NK-92 (cell line): ENCODE results near the gene APELA.
"Not testable (repeated sequence)": the region's sequence is repeated elsewhere in the genome, so short reads cannot be mapped to it uniquely, and the experiment has no call there.

Source experiments
- DNase-seq: peaks from one replicate; lab custom pipeline; 2025; ENCODE audit not compliant: unreplicated experiment; lab: John Stamatoyannopoulos, UW

APELA gene

DNA sequence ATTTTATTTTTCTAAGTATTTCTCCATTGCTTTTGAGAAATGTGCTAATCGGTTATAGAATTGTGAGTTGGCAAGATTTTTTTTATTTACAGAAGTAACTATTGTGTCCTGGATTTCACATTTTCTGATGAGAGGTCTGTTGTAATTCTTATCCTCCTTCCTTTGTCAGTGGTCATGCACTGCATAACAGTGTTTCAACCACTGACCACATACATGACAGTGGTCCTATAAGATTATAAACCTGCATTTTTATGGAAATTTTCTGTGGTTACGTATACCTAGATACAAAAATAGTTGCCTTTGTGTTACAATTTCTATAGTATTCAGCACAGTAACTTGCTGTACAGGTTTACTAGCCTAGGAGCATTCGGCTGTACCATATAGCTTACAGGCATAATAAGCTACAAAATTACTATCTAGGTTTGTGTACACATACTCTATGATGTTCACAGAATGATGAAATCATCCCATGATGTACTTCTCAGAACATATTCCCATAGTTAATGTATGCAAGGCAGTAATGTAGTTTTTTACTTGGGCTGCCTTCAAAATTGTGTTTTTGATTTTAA lies 47.8 kb downstream of the APELA start:
- no peak for DNase-seq

DNA sequence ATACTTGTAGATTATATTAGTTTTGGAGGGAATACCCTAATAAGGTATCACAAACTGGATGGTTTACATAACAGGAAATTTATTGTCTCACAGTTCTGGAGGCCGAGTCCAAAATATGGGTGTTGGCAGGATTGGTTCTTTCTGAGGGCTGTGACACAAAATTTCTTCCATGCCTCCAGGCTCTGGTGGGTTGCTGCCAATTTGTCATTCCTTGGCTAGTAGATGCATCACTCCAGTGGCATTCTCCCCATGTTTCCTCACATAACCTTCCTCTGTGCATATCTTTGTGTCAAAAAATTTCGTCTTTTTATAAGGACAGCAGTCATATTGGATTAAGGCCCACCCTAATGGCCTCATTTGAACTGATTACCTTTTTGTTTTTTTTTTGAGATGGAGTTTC lies 49.3 kb downstream of the APELA start:
- DNase-seq = no peak

DNA sequence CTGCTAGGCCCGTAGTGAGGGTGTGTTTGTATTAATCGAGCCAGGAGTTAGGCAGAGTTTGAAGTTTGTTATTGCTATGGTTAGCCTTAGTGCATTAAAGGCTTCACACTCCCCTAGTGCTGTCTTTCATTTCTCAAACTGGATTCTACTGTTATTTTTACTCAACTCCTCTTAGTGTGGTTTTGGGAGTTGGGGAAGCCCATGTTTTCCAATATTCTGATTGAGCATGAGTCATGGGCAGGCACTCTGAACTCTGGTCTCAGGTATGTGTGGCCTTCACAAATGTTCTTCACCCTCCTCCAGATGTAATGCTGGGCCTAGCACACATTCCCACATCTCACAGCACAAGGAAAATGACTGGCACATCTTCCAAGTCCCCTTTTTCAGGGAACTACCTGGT lies 50.1 kb downstream of the APELA start:
- DNase-seq = not testable (repeated sequence)

DNA sequence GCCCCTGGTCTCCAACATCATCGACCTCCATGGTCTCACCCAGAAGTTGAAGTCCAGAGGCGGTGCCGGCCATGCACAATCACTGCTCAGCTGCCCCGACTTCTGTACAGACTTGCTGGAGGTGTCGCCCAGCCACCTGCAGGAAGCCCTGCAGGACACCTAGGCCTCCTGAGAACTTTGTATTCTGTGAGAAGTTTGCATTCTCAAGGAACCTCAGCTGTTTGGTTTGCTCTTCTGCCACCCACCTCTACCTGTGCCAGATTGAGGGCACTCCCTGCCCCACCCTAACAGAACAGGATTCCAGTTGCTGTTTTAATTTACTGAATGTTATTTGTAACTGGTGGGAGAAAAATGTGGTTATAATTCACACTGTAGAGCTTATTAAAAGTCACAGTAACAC lies 53.7 kb downstream of the APELA start:
- DNase-seq = no peak

DNA sequence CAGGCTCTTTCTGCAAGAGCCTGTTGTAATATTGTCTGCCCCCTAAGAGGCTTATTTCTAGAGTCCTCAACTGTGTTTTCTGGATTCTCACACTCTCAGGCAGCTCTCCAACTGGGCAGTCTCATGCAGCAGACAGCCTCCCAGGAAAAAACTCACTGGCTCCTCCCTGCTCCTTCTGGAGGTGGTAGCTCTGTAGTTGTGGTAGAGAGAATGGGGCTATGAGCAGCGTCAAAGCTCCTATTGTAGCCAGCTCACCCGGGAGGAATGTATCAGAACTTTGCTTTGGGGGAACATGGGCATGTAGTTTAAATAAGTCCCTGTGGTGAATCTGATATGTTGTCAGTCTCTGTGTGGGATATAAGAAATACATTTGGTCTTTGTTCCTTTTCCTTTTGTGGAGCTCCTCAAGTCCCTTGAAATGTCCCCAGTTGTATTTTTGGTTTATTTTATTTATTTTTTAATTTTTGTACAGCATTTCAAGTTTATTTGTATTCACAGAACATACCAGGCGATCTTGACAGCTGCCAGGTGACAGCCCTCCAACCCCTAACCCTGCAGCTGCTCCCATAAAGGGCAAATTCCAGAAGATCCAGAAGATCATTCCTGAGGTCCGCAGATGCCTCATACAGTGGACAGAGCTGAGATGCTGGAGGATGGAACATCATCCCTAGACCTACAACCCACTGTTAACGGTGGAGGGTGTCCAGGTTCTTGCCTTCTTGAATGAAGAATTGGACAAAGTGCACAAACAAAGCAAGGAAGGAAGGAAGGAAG lies 54.8 kb downstream of the APELA start:
- DNase-seq = no peak

DNA sequence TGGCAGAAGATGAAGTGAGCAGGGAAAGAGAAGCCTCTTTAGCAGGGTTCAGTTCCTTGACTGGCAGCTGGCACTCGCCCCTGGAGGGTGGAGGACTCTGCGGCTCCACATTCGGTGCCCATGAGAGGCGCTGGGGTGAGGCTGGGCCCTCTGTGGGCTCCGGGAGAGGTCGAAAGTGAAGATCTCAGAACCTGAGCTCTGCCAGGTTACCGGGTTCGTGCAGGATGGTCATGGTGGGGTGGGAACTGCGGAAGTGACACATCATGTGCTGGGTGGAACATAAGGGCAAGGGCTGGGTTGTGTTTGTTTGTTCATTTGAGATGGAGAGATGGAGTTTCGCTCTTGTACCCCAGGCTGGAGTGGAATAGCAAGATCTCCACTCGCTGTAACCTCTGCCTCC lies 56.3 kb downstream of the APELA start:
- no peak for DNase-seq

DNA sequence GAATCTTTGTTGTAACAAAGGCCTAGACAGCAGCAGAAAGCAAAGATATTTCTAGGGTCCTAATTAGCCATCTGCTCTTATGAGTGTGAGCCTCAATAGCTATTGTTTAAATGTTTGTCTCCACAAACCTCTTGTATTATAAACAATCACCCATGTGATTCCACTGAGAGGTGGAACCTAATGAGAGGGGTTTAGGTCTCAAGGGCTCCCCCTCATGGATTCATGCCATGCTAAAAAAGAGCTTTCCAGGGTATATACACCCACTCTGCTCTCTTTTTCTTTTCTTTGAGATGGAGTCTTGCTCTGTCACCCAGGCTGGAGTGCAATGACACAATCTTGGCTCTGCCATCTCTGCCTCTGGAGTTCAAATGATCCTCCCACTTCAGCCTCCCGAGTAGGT lies 58.4 kb downstream of the APELA start:
- DNase-seq = no peak

DNA sequence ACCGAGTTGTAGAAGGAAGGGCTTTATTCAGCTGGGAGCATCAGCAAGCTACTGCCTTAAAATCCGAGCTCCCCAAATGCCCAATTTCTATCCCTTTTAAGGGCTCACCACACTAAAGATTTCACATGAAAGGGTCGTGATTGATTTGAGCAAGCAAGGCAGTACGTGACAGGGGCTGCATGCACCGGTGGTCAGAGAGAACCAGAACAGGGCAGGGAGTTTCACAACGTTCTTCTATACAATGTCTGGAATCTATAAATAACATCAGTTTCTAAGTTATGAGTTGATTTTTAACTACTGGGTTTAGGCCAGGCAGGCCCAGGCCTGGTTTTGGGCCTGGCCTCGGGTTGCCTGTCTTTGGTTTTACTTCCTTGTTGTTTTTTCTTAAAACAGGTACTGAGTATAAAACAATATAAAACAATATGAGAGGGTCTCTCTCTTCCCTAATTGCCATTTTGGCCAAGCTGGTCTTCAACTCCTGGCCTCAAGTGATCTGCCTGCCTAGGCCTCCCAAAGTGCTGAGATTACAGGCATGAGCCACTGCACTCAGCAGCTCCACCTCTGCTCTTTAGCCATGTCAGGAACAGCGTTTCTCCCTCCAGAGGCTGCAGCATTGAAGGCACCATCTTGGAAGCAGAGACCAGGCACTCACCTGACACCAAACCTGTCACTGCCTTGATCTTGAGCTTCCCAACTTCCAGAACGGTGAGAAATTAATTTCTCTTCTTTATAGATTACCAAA lies 59.1 kb downstream of the APELA start:
- not testable (repeated sequence) for DNase-seq

DNA sequence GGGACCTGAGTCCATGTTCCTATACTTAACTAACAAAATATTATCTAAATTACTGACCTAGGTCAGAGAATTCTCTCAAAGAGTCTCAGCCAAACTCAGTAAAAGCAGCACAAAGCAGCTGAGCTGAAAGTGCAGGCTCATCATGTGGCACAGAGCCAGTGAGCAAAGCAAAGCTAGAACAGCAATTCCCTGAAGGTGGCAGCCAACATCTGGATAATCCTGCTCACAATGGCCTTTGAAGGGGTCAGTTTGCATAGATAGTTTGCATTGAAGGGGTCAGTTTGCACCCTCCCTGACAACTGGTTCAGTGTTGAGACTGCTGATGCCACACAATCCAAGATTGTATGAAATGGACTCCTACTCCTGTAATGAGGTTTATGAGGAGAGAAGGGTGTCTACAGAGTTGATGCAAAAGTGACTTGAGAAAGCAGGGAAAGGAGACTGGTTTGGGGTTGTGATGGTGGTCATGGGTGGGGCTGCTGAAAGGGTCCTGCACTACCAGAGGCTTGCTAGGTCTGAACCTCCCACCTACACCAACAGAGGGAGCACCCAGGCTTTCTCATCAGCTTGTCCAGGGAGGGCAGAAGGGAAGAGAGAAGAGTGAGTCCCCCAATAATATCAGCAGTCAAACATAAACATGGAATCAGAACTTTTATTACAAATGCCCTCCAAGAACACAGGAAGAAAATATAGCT lies 60.7 kb downstream of the APELA start:
- no peak for DNase-seq

DNA sequence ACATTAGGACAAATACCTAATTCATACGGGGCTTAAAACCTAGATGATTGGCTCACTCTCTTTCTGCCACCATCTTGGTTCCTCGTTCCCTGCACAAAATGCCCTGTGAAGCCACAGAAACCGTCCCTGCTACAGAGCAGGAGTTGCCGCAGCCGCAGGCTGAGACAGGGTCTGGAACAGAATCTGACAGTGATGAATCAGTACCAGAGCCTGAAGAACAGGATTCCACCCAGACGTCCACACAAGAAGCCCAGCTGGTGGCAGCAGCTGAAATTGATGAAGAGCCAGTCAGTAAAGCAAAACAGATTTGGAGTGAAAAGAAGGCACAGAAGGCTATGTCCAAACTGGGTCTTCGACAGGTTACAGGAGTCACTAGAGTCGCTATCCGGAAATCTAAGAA lies 66.2 kb downstream of the APELA start:
- DNase-seq = no peak

DNA sequence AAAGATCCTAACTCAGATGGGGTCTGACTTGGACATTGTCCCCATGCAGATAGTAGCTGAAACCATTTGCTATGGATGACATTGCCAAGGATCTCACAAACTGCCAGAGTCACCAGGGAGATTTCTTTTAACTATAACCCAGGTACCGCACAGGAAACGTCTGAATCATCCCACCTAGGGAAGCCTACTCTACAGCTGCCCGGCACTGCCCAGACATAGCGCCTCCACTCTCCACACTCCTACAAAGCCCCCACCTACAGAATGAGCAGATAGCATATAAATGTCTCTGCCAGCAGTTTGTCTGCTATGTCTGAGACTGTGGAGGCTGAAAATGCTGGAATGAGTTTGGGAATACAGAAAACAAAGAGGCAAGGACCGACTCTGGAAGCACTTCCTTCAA lies 68.2 kb downstream of the APELA start:
- no peak for DNase-seq

DNA sequence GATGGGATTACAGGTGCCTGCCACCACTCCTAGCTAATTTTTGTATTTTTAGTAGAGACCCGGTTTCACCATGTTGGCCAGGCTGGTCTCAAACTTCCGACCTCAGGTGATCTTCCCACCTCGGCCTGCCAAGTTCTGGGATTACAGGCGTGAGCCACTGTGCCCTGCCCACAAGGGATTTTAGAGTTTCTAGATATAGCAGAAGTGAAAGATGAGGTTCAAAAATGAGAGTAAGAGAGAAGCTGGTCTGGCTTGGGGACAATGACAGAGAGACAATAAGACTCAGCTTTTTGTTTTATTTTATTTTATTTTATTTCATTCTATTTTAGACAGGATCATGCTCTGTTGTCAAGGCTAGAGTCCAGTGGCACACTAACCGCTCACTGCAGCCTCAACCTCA lies 69.8 kb downstream of the APELA start:
- no peak for DNase-seq
